ENCODE data around the gene GLOD5. TPM values are rescaled to one million over a fixed set of nuclear protein-coding genes. Genes with fewer than 3 reads are reported as not detected.
"Not testable (repeated sequence)": the region's sequence is repeated elsewhere in the genome, so short reads cannot be mapped to it uniquely, and the experiment has no call there.

GLOD5 gene
- total RNA-seq, 2 donors from 2014 or later = not detected

- DNase-seq (ENCODE audit: low spot score in 2 of 2) (peak; percentile 68 to 81), ATAC-seq (peak; percentile 53 to 62)
- Mint-ChIP-seq H3K9me3 (no peaks in the 10 kb centered on the region), H3K36me3 (peaks cover 7 to 15% of the 10 kb centered on the region in 2 donors), H3K27ac (peak overlapping the region; percentile 96 to 99)
These were observed 40.8 kb downstream of the GLOD5 start for GRCh38 chrX:48802089-48802904.

- H3K9me3 Mint-ChIP-seq = no peaks in the 10 kb centered on the region
- peak overlapping the region; percentile 96 to 99 for H3K27ac Mint-ChIP-seq
- ATAC-seq (no peak), DNase-seq (ENCODE audit: low spot score in 2 of 2) (no peak)
- peaks cover 7 to 15% of the 10 kb centered on the region in 2 donors for H3K36me3 Mint-ChIP-seq
These were observed 41.3 kb downstream of the GLOD5 start for GRCh38 chrX:48802905-48803200.

- H3K27ac Mint-ChIP-seq = peak overlapping the region in 1 of 2 donors; percentile 16
- peaks cover 6 to 7% of the 10 kb centered on the region in 2 donors for H3K36me3 Mint-ChIP-seq
- DNase-seq (ENCODE audit: low spot score in 2 of 2) = no peak
- no peaks in the 10 kb centered on the region for H3K9me3 Mint-ChIP-seq
- no peak for ATAC-seq
These were observed 44.5 kb downstream of the GLOD5 start for GRCh38 chrX:48806081-48806480.

DNA sequence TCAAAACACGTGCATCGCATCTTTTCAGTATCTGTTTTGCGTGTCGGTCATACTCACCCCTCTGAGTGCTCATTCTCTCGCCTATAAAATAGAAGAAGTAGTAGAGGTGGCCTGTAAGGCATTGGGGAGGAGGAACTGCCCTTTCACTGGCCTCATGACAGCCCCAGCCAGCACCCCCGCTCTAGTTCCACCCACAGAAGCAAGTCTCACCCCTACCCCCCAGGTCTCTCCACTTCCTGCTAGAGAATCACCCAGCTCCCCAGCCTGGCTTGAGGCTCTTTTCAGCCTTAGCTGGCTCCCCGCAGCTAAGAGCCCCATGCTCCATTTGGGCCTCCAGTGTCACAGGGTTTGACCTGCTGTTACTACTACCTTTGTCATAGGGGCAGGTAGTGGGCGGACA lies 52.1 kb downstream of the GLOD5 start:
- Mint-ChIP-seq H3K9me3 (no peaks in the 10 kb centered on the region), H3K27ac (no peak overlapping the region), H3K36me3 (no peaks in the 10 kb centered on the region)
- DNase-seq (ENCODE audit: low spot score in 2 of 2) = no peak
- no peak for ATAC-seq

GRCh38 chrX:48814722-48815121 lies 53.2 kb downstream of the GLOD5 start:
- no peak for ATAC-seq
- Mint-ChIP-seq H3K36me3 (peaks cover 0 to 2% of the 10 kb centered on the region in 2 donors), H3K27ac (no peak overlapping the region), H3K9me3 (no peaks in the 10 kb centered on the region)
- no peak for DNase-seq (ENCODE audit: low spot score in 2 of 2)

DNA sequence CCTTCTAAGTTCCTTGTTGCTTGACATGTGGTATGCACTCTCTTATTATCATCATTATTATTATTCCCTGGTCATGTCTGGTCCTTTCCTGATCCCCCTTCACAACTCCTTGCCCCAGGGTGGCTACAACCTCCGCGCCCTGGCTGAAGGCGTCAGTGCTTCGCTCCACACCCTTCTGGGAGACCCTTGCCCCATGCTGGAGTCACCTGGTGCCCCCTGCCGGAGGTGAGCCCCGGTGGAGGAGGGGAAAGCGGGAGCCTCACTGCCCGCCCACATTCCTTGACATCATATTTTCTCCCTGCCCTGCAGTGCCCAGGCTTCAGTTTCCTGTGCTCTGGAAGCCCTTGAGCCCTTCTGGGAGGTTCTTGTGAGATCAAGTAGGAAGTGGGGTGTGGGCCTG lies 53.7 kb downstream of the GLOD5 start:
- Mint-ChIP-seq H3K36me3 (peaks cover 0 to 7% of the 10 kb centered on the region in 2 donors), H3K9me3 (no peaks in the 10 kb centered on the region), H3K27ac (no peak overlapping the region)
- ATAC-seq (no peak), DNase-seq (ENCODE audit: low spot score in 2 of 2) (no peak)

GRCh38 chrX:48816014-48816810 lies 54.7 kb downstream of the GLOD5 start:
- Mint-ChIP-seq H3K9me3 (no peaks in the 10 kb centered on the region), H3K36me3 (peaks cover 0 to 7% of the 10 kb centered on the region in 2 donors), H3K27ac (no peak overlapping the region)
- no peak for ATAC-seq
- DNase-seq (ENCODE audit: low spot score in 2 of 2) = no peak

GRCh38 chrX:48818098-48818497 lies 56.6 kb downstream of the GLOD5 start:
- H3K36me3 Mint-ChIP-seq = peaks cover 0 to 7% of the 10 kb centered on the region in 2 donors
- H3K9me3 Mint-ChIP-seq = no peaks in the 10 kb centered on the region
- DNase-seq (ENCODE audit: low spot score in 2 of 2) = no peak
- H3K27ac Mint-ChIP-seq = no peak overlapping the region
- no peak for ATAC-seq

DNA sequence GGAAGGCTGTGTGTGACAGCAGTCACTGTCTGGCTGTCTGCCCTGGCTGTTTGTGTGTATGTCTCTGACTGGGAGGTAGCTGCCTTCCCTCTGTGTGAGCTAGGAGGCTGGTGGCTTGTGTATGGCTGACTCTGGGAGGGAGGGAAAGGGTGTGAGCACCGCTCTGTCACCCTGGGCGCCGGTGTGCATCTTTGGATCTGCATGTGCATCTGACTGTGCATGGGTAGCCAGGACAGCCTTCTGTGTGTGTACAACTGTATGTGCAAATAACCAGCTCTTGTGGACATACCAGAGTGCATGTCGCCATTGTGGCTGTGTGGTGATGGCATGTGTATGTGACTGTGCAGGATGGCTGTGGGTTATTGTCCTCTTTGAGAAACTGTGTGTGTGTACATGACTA lies 57.3 kb downstream of the GLOD5 start:
- ATAC-seq (no peak), DNase-seq (ENCODE audit: low spot score in 2 of 2) (no peak)
- no peaks in the 10 kb centered on the region for H3K9me3 Mint-ChIP-seq
- H3K27ac Mint-ChIP-seq = no peak overlapping the region
- peaks cover 0 to 7% of the 10 kb centered on the region in 2 donors for H3K36me3 Mint-ChIP-seq

- not testable (repeated sequence) for H3K9me3 Mint-ChIP-seq; H3K27ac Mint-ChIP-seq; H3K36me3 Mint-ChIP-seq; DNase-seq (ENCODE audit: low spot score in 2 of 2); ATAC-seq
These were observed 57.8 kb downstream of the GLOD5 start for GRCh38 chrX:48819394-48819793.

DNA sequence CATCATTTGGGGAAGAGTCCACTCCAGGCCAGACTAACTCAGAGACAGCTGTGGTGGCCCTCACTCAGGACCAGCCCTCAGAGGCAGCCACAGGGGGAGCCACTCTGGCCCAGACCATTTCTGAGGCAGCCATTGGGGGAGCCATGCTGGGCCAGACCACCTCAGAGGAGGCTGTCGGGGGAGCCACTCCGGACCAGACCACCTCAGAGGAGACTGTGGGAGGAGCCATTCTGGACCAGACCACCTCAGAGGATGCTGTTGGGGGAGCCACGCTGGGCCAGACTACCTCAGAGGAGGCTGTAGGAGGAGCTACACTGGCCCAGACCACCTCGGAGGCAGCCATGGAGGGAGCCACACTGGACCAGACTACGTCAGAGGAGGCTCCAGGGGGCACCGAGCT lies 61.5 kb downstream of the GLOD5 start:
- no peak for ATAC-seq
- Mint-ChIP-seq H3K36me3 (peaks cover 4 to 7% of the 10 kb centered on the region in 2 donors), H3K27ac (peak overlapping the region in 1 of 2 donors; percentile 20)

More for the DNA sequence above, 61.5 kb downstream of the GLOD5 start:
- no peak for DNase-seq (ENCODE audit: low spot score in 2 of 2)
- no peaks in the 10 kb centered on the region for H3K9me3 Mint-ChIP-seq

Other genes with a start within 250 kb of the GLOD5 start
- 100 to 1,000 TPM; 107 to 176 TPM for gene EBP, start 239.9 kb upstream of the GLOD5 start, total RNA-seq
- 10 to 100 TPM; 18.8 to 22.2 TPM for gene TBC1D25, start 222.0 kb upstream of the GLOD5 start, total RNA-seq
- 100 to 1,000 TPM; 171 to 256 TPM for gene RBM3, start 187.3 kb upstream of the GLOD5 start, total RNA-seq
- 10 to 100 TPM; 52.8 to 58.5 TPM for gene WDR13, start 164.3 kb upstream of the GLOD5 start, total RNA-seq
- 10 to 100 TPM; 88.9 to 93.0 TPM for gene WAS, start 77.9 kb upstream of the GLOD5 start, total RNA-seq
- 10 to 100 TPM; 31.5 to 36.4 TPM for gene SUV39H1, start 65.0 kb upstream of the GLOD5 start, total RNA-seq
- under 1 TPM in 1 of 2 donors, not detected in 1; 0.25 TPM for gene GATA1, start 24.8 kb downstream of the GLOD5 start, total RNA-seq
- gene HDAC6, start 40.3 kb downstream of the GLOD5 start, total RNA-seq = 100 to 1,000 TPM in 1 of 2 donors, 10 to 100 TPM in 1; 77.0 to 189 TPM
- under 1 TPM; 0.23 to 0.31 TPM for gene ERAS, start 64.8 kb downstream of the GLOD5 start, total RNA-seq
- 1 to 10 TPM; 1.0 to 2.7 TPM for gene PCSK1N, start 73.9 kb downstream of the GLOD5 start, total RNA-seq
- gene TIMM17B, start 136.0 kb downstream of the GLOD5 start, total RNA-seq = 10 to 100 TPM; 61.4 to 86.4 TPM
- 10 to 100 TPM; 77.2 to 79.3 TPM for gene PQBP1, start 136.2 kb downstream of the GLOD5 start, total RNA-seq
- 10 to 100 TPM; 18.3 to 22.2 TPM for gene SLC35A2, start 149.9 kb downstream of the GLOD5 start, total RNA-seq
- gene PIM2, start 157.3 kb downstream of the GLOD5 start, total RNA-seq = 100 to 1,000 TPM; 264 to 357 TPM
- gene OTUD5, start 195.9 kb downstream of the GLOD5 start, total RNA-seq = 10 to 100 TPM; 76.8 to 82.4 TPM
- gene KCND1, start 210.1 kb downstream of the GLOD5 start, total RNA-seq = 10 to 100 TPM in 1 of 2 donors, 1 to 10 TPM in 1; 4.9 to 15.5 TPM
- gene GRIPAP1, start 240.5 kb downstream of the GLOD5 start, total RNA-seq = 100 to 1,000 TPM in 1 of 2 donors, 10 to 100 TPM in 1; 92.3 to 140 TPM